Mesothelial cell of epicardium (in vitro differentiated cells): ENCODE results near the gene TBC1D16. TPM values are rescaled to one million over a fixed set of nuclear protein-coding genes. Genes with fewer than 3 reads are reported as not detected.

Experiments used
- DNase-seq, 2 experiments: peaks; one replicate each; pipeline ENCODE4 v3.0.0; 2021; ENCODE audit warnings: low spot score in 2 of 2; ENCODE audit not compliant: unreplicated experiment in 2 of 2
- H3K27ac Mint-ChIP-seq: 2 replicates; pipeline ENCODE4 v1.8.0; 2021; ENCODE audit warnings: mixed read lengths
- H3K27me3 Mint-ChIP-seq: 2 replicates; pipeline ENCODE4 v1.8.0; 2021; ENCODE audit warnings: low read depth, mixed read lengths
- H3K36me3 Mint-ChIP-seq: 2 replicates; pipeline ENCODE4 v1.8.0; 2021; ENCODE audit warnings: mixed read lengths
- H3K4me1 Mint-ChIP-seq: 2 replicates; pipeline ENCODE4 v1.8.0; 2021; ENCODE audit warnings: mixed read lengths
- H3K4me3 Mint-ChIP-seq: 2 replicates; pipeline ENCODE4 v1.8.0; 2021; ENCODE audit warnings: mild to moderate bottlenecking, moderate library complexity, mixed read lengths
- H3K9me3 Mint-ChIP-seq: 2 replicates; pipeline ENCODE4 v1.8.0; 2021; ENCODE audit warnings: mixed read lengths
- CTCF ChIP-seq: fragments of 200-600 bp; sonication (generic); IDR thresholded peaks from one replicate; pipeline ENCODE4 v1.5.0; 2021; ENCODE audit warnings: antibody characterized with exemption; ENCODE audit not compliant: unreplicated experiment
- total RNA-seq: library from RNA; stranded (reverse); gene quantifications from 3 replicates; pipeline ENCODE4 v1.2.1, GENCODE V29; 2021

The TBC1D16 gene
- total RNA-seq, 1 donor from 2014 or later: 76.0 TPM

GRCh38 chr17:79948945-79949655, 86.6 kb downstream of the TBC1D16 start:
- no peak for DNase-seq
- Mint-ChIP-seq H3K4me3 (no peak overlapping the region), H3K9me3 (no peaks in the 10 kb centered on the region), H3K4me1 (peaks cover 35% of the 10 kb centered on the region), H3K27ac (no peak overlapping the region), H3K36me3 (peaks cover 19% of the 10 kb centered on the region), H3K27me3 (no peaks in the 10 kb centered on the region)
- no peak for TF ChIP-seq CTCF

- no peaks in the 10 kb centered on the region for H3K9me3 Mint-ChIP-seq
Observed at GRCh38 chr17:79948406-79948944, 87.2 kb downstream of the TBC1D16 start.

GRCh38 chr17:79947351-79948031, 88.2 kb downstream of the TBC1D16 start:
- Mint-ChIP-seq H3K27ac (no peak overlapping the region), H3K36me3 (peaks cover 26% of the 10 kb centered on the region), H3K4me3 (no peak overlapping the region), H3K27me3 (no peaks in the 10 kb centered on the region), H3K4me1 (peaks cover 25% of the 10 kb centered on the region), H3K9me3 (no peaks in the 10 kb centered on the region)
- TF ChIP-seq CTCF: no peak
- DNase-seq: peak in 1 of 2 experiments; percentile 18

More at GRCh38 chr17:79948406-79948944, 87.2 kb downstream of the TBC1D16 start:
- Mint-ChIP-seq H3K27ac (no peak overlapping the region), H3K36me3 (peaks cover 25% of the 10 kb centered on the region), H3K27me3 (no peaks in the 10 kb centered on the region), H3K4me1 (peaks cover 30% of the 10 kb centered on the region), H3K4me3 (no peak overlapping the region)
- DNase-seq: no peak
- no peak for TF ChIP-seq CTCF

GRCh38 chr17:79946352-79947231, 89.1 kb downstream of the TBC1D16 start:
- no peak overlapping the region for H3K27ac Mint-ChIP-seq
- H3K9me3 Mint-ChIP-seq: no peaks in the 10 kb centered on the region
- no peak for TF ChIP-seq CTCF
- no peak overlapping the region for H3K4me3 Mint-ChIP-seq
- H3K4me1 Mint-ChIP-seq: peaks cover 16% of the 10 kb centered on the region
- H3K27me3 Mint-ChIP-seq: no peaks in the 10 kb centered on the region
- DNase-seq: peak in 1 of 2 experiments; percentile 12
- peaks cover 27% of the 10 kb centered on the region for H3K36me3 Mint-ChIP-seq

- DNase-seq: peak in 1 of 2 experiments; percentile 13
- Mint-ChIP-seq H3K36me3 (peaks cover 27% of the 10 kb centered on the region), H3K4me3 (no peak overlapping the region), H3K27ac (no peak overlapping the region), H3K4me1 (peaks cover 8% of the 10 kb centered on the region), H3K9me3 (no peaks in the 10 kb centered on the region), H3K27me3 (no peaks in the 10 kb centered on the region)
- TF ChIP-seq CTCF: no peak
Observed at GRCh38 chr17:79945591-79946255, 89.9 kb downstream of the TBC1D16 start.
